Measurements from ENCODE around the gene MROH8.
A peak's percentile ranks its signal among the peaks of the same experiment; 100 is the strongest.

MROH8 gene

GRCh38 chr20:37178839-37179682, at the start of gene MROH8, which contains the start of gene RPN2:
Gene MROH8 (minus strand): TSS chr20:37179548.
Gene RPN2 (plus strand): TSS chr20:37179330. CDS start chr20:37179357, 27 bp downstream.
- peak; percentile 99 for DNase-seq

- DNase-seq = no peak
Observed at GRCh38 chr20:37228656-37229055, 49.3 kb upstream of the MROH8 start.

- DNase-seq = no peak
Observed at GRCh38 chr20:37228082-37228481, 48.7 kb upstream of the MROH8 start.

- no peak for DNase-seq
Observed at GRCh38 chr20:37226889-37227288, 47.5 kb upstream of the MROH8 start.

- DNase-seq = no peak
Observed at GRCh38 chr20:37225146-37225545, 45.8 kb upstream of the MROH8 start.

- no peak for DNase-seq
Observed at GRCh38 chr20:37223053-37223452, 43.7 kb upstream of the MROH8 start.

- DNase-seq = no peak
Observed at GRCh38 chr20:37222086-37222485, 42.7 kb upstream of the MROH8 start.

GRCh38 chr20:37220731-37221130, 41.4 kb upstream of the MROH8 start:
- no peak for DNase-seq

GRCh38 chr20:37219751-37220668, 40.7 kb upstream of the MROH8 start:
- no peak for DNase-seq

GRCh38 chr20:37218976-37219375, 39.6 kb upstream of the MROH8 start:
- DNase-seq = no peak

- DNase-seq = no peak
Observed at GRCh38 chr20:37218441-37218840, 39.1 kb upstream of the MROH8 start.

GRCh38 chr20:37209661-37210314, 30.4 kb upstream of the MROH8 start:
- DNase-seq = no peak

- DNase-seq = no peak
Observed at GRCh38 chr20:37209193-37209592, 29.8 kb upstream of the MROH8 start.

- DNase-seq = no peak
Observed at GRCh38 chr20:37207171-37207570, 27.8 kb upstream of the MROH8 start.

GRCh38 chr20:37205794-37206193, 26.4 kb upstream of the MROH8 start:
- no peak for DNase-seq

- no peak for DNase-seq
Observed at GRCh38 chr20:37205130-37205529, 25.8 kb upstream of the MROH8 start.

GRCh38 chr20:37204056-37204455, 24.7 kb upstream of the MROH8 start:
- no peak for DNase-seq

GRCh38 chr20:37202267-37202943, 23.1 kb upstream of the MROH8 start:
- no peak for DNase-seq

GRCh38 chr20:37201827-37202162, 22.4 kb upstream of the MROH8 start:
- no peak for DNase-seq

GRCh38 chr20:37200926-37201826, 21.8 kb upstream of the MROH8 start:
- DNase-seq = no peak

GRCh38 chr20:37200376-37200775, 21.0 kb upstream of the MROH8 start:
- DNase-seq = no peak

Measured in NCI-H526 treated with DMSO at 0.1 percent for 48 hours (cell line).